HS-27A (cell line): ENCODE data around the gene APBB2.
A peak's percentile ranks its signal among the peaks of the same experiment; 100 is the strongest.

Experiments
- DNase-seq: peaks from one replicate; pipeline ENCODE4 v3.0.0-alpha.2; 2012; ENCODE audit warnings: low read depth, missing footprints

The APBB2 gene

GRCh38 chr4:40848940-40849339 lies 365.4 kb downstream of the APBB2 start:
- DNase-seq = no peak

GRCh38 chr4:40848251-40848650 lies 366.1 kb downstream of the APBB2 start:
- no peak for DNase-seq

- DNase-seq = no peak
Measured at GRCh38 chr4:40846532-40846931, 367.8 kb downstream of the APBB2 start.

GRCh38 chr4:40845154-40845835 lies 369.0 kb downstream of the APBB2 start:
- DNase-seq = no peak

- DNase-seq = no peak
Measured at GRCh38 chr4:40844261-40844660, 370.1 kb downstream of the APBB2 start.

GRCh38 chr4:40843696-40844095 lies 370.6 kb downstream of the APBB2 start:
- no peak for DNase-seq

- DNase-seq = no peak
Measured at GRCh38 chr4:40842725-40843423, 371.5 kb downstream of the APBB2 start.

GRCh38 chr4:40842318-40842717 lies 372.0 kb downstream of the APBB2 start:
- no peak for DNase-seq

GRCh38 chr4:40840985-40841571 lies 373.3 kb downstream of the APBB2 start:
- DNase-seq = peak; percentile 79

GRCh38 chr4:40840255-40840984 lies 373.9 kb downstream of the APBB2 start:
- no peak for DNase-seq

- no peak for DNase-seq
Measured at GRCh38 chr4:40838742-40839141, 375.6 kb downstream of the APBB2 start.

GRCh38 chr4:40837094-40837870 lies 377.1 kb downstream of the APBB2 start:
- no peak for DNase-seq

GRCh38 chr4:40833212-40833611 lies 381.1 kb downstream of the APBB2 start:
- DNase-seq = no peak

- DNase-seq = no peak
Measured at GRCh38 chr4:40832175-40832574, 382.2 kb downstream of the APBB2 start.

GRCh38 chr4:40831146-40831907 lies 383.0 kb downstream of the APBB2 start:
- no peak for DNase-seq

- no peak for DNase-seq
Measured at GRCh38 chr4:40829586-40829985, 384.8 kb downstream of the APBB2 start.

GRCh38 chr4:40828661-40829060 lies 385.7 kb downstream of the APBB2 start:
- no peak for DNase-seq

GRCh38 chr4:40827758-40828157 lies 386.6 kb downstream of the APBB2 start:
- no peak for DNase-seq

- no peak for DNase-seq
Measured at GRCh38 chr4:40826821-40827220, 387.5 kb downstream of the APBB2 start.

- no peak for DNase-seq
Measured at GRCh38 chr4:40825014-40825838, 389.1 kb downstream of the APBB2 start.
